ENCODE results near the gene MEOX1.

The MEOX1 gene

DNA sequence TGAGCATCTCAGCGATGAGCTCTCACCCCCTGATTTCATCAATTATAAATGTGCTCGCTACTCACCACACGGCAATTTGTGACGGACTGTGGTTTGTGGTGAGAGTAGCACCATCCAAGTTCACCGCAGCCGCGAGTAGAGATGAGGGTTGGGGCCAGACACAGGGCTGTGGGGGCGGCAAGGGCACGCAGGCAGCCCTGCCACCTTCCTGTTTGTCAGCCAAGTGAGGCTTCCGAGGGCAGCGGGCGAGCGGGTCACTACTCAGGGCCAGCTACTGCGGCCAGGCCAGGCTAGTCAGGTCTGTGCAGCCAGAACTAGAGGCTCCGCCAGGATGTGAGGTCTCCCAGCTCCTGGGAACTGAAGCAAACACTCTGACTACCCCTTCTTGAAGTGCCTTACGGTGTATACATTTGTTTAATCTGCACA, 39.6 kb upstream of the MEOX1 start:
- no peak for DNase-seq (ENCODE audit: low spot score)
- H3K27ac ChIP-seq = no peak overlapping the region
- no peak overlapping the region for H3K4me3 ChIP-seq
- TF ChIP-seq, protein P1, sequence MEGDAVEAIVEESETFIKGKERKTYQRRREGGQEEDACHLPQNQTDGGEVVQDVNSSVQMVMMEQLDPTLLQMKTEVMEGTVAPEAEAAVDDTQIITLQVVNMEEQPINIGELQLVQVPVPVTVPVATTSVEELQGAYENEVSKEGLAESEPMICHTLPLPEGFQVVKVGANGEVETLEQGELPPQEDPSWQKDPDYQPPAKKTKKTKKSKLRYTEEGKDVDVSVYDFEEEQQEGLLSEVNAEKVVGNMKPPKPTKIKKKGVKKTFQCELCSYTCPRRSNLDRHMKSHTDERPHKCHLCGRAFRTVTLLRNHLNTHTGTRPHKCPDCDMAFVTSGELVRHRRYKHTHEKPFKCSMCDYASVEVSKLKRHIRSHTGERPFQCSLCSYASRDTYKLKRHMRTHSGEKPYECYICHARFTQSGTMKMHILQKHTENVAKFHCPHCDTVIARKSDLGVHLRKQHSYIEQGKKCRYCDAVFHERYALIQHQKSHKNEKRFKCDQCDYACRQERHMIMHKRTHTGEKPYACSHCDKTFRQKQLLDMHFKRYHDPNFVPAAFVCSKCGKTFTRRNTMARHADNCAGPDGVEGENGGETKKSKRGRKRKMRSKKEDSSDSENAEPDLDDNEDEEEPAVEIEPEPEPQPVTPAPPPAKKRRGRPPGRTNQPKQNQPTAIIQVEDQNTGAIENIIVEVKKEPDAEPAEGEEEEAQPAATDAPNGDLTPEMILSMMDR (IDR thresholded peaks at IDR 0.05) = no peak

DNA sequence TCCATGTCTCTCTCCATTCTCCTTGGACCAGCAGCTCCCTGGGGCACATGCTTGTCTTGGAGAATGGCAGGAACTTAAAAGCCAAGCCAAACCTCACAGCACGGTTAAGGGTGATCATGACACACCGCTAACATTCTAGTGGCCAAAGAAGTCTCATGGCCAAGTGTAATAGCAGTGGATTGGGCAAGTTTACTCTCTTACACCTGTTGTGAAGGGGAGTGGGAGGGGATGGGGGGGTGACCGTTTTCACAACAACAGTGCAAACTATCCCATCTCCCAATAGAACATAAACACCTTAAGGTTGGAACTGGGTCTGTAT, 37.7 kb upstream of the MEOX1 start:
- H3K27ac ChIP-seq = no peak overlapping the region
- TF ChIP-seq, protein P1 (IDR thresholded peaks at IDR 0.05) = no peak
- DNase-seq (ENCODE audit: low spot score) = no peak
- no peak overlapping the region for H3K4me3 ChIP-seq

DNA sequence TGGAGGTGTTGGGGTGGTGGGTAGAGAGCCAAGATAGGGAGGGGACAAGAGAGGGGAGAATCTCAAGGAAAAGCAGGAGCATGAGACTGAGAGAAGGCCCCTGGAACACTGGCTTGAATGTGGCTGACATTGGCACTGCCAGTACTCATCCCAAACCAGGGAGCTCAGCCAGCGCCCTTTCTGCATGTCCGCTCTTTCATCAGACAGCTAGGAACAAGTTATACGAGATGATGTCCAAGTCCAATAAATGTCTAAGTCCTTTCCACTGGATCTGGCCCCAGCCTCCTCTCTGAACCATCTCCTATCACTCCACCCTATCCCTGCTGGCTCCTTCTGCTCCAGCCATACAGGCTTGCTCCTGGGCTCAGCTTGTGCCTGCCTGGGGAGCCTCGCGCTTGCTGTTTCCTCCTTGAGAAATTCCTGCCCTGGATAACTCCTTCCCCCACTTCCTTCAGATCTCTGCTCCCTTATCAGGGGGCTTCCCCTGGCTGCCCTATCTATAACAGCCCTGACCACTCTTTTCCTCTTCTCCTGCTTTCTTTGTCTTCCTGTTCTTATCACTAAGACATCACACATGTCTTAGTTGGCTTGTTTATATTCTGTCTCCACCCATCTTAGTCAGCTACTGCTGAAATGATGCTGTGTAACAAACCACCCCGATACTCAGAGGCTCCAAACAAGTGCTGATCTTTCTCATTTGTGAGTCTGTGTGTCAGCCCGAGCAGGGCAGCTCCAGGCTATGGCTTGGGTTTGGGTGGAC, 37.1 kb upstream of the MEOX1 start:
- Histone ChIP-seq H3K27ac (peak overlapping the region in 1 of 2 donors; percentile 35), H3K4me3 (no peak overlapping the region)
- no peak for DNase-seq (ENCODE audit: low spot score)
- TF ChIP-seq, protein P1 (IDR thresholded peaks at IDR 0.05) = no peak

DNA sequence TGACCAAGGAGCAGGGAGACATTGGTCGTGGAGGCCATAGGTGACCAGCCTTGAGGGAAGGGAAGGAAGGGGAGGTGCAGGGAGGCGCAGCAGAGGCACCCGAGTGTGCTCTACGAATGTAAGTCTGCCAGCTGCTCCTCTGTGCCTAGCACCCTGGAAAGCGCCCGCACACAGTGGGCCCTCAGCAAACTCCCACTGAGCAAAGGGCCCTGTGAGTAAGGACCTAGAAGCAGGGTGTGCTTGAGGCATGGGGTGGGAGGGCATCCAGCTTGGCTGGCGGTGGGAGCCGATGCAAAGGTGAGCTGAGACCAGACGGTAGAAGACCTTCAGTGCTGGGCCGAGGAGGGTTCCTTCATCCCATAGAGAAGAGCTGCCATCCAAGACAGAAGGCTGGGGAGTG, 36.2 kb upstream of the MEOX1 start:
- TF ChIP-seq, protein P1 (IDR thresholded peaks at IDR 0.05) = no peak
- no peak for DNase-seq (ENCODE audit: low spot score)
- Histone ChIP-seq H3K27ac (no peak overlapping the region), H3K4me3 (no peak overlapping the region)

DNA sequence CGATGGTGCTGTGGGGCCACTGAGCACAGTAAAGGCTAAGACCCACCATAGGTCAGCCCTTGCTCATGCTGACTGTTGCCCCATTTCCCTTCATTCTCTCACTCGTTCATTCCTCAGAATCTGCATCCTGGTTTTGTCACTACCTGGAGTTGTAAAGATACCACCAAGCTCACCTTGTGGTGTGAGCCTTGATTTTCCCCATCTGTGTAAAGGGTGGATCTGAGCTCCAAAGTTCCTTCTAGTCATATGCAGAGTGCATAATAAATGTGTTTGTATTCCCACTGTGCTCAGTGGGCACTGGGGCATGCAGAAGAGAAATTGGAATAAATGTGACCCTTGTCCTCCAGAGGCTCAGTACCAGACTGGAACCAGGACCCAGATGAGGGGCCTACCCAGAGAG, 35.2 kb upstream of the MEOX1 start:
- TF ChIP-seq, protein P1 (IDR thresholded peaks at IDR 0.05) = no peak
- Histone ChIP-seq H3K27ac (peak overlapping the region; percentile 38 to 84), H3K4me3 (no peak overlapping the region)
- no peak for DNase-seq (ENCODE audit: low spot score)

DNA sequence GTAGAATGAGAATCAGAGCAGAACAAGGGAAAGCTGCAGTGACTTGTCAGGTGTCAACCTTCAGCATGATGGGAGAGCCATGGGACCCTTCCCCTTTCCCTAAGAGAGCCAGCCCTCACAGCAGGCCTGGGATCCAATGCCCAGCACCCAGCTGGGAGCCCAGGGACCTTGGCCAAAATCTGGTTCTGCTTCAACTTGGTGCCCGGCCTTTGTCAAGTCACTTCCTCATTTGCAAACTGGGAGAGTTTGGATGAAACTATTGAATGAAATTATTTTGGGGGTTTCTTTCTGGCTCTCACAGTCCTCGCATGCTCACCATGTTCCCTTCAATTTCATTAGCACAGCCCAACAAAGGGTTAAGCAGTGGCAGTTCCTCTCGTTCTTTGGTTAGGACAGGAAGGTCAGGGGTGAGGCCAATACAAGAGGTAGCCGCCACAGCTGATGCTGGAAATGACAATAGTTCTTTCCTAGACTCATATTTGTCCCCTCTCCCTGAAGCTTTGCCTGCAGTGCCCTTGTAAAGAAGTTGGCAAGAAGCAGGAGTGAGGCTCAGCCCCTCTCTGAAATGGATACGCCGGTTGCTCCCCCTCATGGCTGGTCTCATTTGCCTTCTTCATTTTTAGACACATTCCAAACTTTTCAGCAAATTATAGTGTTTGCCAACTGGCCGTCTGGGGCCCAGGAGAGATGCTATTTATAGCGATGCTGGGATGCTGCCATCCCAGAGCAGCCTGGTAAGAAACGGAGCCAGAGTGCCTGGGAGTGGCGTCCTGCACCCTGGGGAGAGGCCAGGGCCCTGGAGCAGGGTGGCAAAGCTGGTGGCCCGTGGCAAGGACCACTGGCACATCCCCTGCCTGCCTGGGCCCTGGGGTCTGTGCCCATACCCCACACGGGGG, 34.5 kb upstream of the MEOX1 start:
- peak; percentile 79 for DNase-seq (ENCODE audit: low spot score)
- TF ChIP-seq, protein P1 (IDR thresholded peaks at IDR 0.05) = no peak
- Histone ChIP-seq H3K27ac (peak overlapping the region; percentile 38 to 84), H3K4me3 (no peak overlapping the region)
